GM19467 (cell line): ENCODE data around the gene PCDHGA1.

Experiments used
- ATAC-seq: cut with Tn5 transposase; IDR thresholded peaks from one replicate; pipeline ENCODE4 v1.9.1; 2021; ENCODE audit warnings: mild to moderate bottlenecking, moderate library complexity; ENCODE audit not compliant: unreplicated experiment

PCDHGA1 gene

DNA sequence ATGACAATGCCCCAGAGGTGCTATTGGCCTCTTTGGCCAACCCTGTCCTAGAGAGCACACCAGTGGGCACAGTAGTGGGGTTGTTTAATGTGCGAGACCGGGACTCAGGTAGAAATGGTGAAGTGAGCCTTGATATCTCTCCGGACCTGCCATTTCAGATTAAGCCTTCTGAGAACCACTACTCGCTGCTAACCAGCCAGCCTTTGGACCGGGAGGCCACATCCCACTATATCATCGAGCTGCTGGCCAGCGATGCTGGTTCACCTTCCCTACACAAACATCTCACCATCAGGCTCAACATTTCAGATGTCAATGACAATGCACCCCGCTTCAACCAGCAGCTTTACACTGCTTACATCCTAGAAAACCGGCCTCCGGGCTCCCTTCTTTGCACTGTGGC is 160.0 kb downstream of the PCDHGA1 start:
- ATAC-seq, result no peak

DNA sequence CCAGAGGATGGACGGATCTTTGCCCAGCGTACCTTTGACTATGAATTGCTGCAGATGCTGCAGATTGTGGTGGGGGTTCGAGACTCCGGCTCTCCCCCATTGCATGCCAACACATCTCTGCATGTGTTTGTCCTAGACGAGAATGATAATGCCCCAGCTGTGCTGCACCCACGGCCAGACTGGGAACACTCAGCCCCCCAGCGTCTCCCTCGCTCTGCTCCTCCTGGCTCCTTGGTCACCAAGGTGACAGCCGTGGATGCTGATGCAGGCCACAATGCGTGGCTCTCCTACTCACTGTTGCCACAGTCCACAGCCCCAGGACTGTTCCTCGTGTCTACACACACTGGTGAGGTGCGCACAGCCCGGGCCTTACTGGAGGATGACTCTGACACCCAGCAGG is 160.5 kb downstream of the PCDHGA1 start:
- no peak for ATAC-seq

DNA sequence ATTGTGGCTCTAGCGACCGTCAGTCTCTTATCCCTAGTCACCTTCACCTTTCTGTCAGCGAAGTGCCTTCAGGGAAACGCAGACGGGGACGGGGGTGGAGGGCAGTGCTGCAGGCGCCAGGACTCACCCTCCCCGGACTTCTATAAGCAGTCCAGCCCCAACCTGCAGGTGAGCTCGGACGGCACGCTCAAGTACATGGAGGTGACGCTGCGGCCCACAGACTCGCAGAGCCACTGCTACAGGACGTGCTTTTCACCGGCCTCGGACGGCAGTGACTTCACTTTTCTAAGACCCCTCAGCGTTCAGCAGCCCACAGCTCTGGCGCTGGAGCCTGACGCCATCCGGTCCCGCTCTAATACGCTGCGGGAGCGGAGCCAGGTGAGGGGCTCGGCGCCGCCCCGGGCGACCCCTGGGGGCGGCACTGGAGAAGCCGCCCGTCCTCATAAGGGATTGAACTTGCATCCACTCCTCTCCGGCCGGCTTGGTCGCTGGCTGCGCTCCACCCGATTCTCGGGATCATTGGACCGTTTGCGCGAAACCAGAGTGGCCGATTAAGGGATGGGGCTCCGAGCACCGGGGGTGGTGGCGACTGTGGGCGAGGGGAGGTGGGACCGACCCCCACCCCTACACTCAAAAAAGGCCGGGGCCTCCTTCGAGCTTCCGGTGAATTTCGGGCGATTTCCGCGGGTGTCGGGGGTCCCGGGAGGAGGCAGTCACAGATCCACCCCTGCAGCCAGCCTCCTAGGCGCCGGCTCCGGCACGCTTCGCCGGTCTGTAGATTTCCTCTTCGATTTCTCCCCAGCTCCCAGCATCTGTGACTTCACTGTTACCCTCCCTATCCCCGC is 161.2 kb downstream of the PCDHGA1 start:
- no peak for ATAC-seq

DNA sequence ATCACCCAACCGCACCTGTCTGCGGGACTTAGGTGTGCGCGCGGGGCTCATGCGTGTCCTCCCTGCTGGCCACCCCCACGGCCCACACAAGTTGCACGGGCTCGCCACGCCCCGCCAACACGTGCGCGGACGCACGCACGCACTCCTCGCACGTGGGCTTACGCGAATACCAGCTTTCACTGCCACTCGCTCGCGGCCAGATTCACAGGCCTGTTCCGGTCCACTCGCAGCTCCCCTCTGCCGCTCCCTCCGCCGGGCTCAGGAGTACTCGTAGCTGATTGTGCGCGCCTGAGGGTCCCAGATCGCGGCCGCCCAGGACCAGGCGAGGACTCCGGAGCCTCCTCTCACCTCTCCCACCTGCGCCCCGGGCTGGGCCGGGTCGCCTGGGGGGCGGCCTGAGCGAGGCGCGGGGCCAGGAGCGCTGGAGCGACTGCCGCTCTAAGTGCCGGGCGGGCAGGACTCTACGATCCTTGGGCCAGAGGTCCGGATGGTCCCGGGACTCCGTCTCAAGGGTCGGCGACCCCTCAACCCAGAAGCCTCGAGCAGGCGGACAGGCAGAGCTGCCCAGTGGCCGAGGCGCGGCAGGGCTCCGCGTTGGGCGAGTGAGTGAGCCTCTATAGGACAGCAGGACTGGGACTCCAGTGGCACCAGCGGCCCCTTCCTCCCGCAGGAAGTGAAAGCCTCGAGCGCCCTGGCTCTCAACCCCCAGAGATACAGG is 162.0 kb downstream of the PCDHGA1 start:
- ATAC-seq, result no peak

DNA sequence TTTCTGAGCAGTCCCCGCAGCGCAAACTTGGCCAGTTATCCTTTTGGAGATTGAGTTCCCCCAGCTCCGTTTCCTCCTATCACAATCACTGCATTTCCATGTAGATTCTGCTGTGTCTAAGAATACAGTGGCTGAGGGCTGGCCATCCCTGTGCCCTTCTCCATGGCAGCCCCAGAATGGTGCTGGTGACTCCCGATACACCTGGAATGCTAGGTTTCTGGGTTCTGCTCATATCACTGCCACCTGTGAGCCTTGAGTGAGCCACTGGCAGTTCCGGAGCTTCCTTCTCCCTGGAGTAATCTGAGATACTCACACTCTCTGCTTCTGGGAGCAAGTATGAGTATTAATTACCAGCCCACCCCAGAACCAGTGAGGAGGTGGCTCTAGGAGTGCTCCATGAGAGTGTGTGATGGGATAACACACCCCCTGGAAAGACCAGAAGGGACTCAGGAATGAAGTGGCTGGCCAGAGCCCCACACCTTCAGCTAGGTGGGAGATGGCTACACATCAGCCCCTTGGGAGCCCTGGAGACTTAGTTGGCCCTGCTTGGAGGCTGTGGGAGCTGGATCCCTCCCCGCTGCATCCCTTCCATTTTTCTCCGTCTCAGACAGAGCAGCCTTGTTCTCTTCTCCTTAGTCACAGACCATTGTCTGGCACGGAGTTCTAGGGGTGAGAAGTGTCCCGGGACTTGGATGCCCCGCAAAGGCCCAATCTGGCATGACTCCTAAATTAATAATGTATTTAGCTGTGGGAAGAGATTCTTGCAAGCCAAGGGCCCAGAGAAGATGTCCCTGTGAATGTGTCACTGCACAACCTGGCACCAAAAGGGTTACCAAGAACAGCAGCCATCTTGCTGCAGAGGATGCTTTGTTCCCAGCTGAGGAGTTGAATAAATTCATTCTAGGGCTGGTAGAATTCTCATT is 163.4 kb downstream of the PCDHGA1 start:
- no peak for ATAC-seq

DNA sequence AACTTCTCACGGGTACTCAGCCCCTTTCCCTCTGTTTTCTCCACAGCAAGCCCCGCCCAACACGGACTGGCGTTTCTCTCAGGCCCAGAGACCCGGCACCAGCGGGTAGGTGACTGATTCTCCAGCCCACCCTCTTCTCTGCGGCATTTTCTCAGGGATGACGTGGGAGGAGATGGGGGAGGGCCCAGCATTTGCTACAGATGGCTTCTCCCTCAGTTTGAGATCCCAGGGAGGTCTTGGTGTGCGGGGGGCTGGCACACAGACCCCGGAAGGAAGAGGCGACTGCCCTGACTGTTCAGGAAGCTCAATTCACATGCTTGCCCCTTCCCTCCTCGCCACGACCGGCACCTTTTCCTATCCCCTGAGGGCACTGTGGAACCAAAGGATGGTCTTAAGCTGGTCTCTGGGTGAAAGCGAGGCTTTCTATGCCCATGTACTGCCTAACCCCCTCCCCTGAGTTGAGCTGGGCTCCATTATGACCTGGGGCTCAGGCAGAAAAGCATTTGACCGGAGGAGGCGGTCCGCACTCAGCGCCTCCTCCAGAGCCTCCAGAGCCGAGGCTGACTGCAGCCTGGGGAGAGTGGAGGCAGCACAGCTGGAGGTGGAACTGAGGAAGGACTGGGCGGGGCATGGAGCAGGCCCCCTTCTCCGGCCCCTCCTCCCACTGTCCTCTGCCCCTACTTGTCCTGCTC is 164.6 kb downstream of the PCDHGA1 start:
- ATAC-seq, result no peak

DNA sequence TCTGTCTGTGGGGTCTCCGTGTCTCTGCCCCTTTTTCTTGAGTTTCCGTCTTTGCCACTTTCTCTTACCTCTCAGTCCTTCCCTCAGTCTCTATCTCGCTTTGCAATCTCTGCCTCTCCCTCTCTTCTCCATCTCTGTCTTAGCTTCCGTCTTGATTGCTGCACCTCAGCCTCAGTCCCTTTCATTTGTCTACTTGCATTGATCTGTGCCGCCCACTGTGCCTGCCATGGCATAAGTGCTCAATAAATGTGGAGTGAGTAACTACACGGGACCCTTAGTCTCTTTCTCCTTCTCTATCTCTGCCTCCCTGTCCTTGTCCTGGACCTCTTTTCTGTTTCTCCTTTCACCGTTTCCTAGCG is 165.1 kb downstream of the PCDHGA1 start:
- no peak for ATAC-seq

DNA sequence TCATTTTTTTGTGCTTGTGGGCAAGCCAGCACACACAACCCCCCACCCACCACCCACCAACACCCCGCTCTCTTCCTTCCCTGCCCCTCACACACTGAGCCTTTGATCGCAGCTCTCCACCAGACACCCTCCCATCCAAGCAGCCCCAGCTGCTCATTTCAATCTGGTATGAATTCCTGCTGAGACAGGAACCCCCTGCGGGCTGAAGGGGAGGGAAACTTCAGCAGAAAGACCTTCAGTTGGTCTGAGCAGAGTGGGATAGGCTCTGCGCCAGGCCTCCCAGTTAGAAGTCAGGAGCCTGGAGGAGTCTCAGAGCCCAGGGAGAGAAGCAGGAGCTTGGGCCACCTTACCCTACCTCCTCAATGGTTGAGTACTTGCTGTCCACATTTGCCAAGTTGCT is 165.7 kb downstream of the PCDHGA1 start:
- no peak for ATAC-seq

DNA sequence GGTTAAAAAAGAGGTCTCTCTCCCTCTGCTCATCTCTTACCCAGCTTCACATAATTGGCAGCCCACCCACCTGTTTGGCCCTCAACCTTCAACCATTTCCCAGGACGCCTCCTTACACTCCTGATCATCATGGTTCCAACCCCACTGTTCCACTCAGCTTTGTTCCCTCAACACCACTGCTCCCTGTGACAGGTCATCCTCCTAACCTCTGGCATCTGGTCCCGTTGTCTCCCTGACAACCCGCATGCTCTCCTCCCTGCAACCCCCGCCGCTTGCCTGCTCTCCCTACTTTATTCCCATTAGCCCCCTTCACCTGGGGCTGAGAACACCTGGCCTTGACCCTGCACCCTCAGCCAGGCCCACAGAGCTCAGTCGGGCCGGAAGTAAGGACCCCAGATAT is 171.4 kb downstream of the PCDHGA1 start:
- ATAC-seq, result no peak

DNA sequence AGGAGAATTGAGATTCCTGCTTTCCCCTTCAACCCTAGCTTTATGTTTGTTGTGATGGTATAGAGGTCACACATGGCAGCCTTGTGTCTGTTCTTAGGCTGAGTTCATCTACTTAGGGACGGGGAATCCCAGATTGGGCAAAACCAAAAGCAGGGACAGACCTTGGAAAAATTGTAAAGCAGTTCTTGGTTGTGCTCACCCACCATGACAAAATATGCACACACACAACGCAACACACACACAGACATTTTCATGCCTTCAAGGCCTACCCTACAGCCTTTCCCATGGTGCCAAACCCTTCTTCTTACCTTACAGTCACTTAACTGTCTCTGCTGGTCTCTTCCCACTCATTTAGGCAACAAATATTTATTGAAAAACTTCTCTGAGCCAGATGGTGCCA is 173.4 kb downstream of the PCDHGA1 start:
- no peak for ATAC-seq

DNA sequence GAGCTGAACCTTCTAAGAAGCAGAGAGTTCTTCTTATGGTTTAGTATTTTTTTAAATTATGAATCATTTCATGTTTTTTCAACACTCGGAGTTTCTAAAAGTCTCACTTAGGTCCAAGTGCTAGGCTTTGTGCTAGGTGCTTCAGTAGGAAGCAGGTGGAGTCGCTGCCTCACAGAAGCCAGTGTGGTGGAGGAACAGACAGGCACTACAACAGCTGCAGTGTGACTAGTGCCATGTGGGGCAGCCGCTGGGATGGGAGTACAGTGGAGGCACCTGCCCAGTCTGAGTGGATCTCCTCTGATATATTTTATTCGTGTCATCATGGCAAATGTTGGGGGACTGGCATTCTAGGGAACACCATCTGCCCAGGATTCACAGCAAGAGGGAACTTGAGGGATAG is 173.9 kb downstream of the PCDHGA1 start:
- no peak for ATAC-seq

DNA sequence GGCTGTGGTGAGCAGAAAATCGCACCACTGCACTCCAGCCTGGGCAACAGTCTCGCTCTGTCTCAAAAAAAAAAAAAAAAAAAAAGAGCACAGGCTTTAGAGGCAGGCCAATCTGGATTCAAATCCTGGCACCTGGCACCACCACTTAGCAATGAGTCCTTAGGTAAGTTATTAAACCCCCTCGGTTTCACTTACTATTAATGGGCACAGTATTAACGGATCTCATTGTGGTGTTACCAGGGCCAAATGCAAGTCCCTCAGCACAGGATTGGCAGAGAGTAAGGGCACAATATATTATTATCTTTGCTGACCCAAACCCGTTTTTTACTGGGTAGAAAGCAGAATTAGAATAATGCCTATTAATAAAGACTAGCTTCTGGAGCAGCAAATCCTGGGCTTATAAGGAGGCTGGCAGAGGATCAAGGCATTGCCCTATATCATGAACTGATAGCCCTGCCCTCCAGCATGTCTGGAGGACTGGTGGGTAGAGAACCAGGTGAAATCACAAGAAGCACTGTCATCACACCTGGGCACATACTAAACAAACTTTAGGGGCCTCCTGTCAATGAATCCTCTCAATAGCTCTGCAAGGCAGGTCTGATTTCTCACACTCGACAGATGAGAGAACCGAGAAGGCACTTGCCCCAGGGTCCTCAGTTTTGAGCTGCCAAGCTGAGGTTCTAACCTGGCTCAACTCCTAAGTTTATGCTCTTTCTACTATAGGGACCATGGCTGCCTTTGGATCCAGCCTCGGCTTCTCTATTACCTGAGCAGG is 176.3 kb downstream of the PCDHGA1 start:
- ATAC-seq, result no peak

DNA sequence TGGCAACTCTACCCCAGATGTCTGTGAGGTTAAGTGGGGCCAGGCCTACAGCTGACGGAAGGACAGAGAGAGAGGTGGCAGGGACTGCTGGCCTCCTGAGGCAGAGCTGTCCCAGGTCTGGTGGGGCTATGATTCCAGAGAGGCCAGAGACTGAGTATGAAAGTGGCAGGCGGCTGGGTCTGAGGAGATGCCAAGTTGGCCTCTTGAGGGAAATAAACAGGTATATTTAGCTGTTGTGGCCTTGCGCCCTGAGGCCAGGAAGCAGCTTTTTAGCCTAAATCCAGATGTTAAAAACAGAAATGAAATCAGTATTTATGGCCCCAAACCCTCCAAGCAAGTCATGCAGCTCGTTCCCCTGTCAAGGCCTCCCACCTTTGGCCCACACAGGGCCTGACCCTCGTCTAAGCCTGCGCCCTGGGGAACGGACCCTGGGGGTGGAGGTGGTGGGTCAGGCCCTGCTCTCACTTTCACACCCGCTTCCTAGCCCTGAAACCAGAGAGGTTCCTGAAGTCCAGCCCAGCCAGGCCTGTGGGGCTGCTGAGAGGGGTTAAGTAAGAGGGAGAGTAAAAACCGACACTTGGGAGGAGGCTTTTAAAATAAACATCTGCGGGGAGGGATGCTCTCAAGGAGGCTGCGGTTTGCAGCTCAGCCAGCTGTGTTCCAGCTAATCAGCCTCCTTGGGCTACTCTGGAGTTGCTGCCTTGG is 177.2 kb downstream of the PCDHGA1 start:
- ATAC-seq, result peak; percentile 30

DNA sequence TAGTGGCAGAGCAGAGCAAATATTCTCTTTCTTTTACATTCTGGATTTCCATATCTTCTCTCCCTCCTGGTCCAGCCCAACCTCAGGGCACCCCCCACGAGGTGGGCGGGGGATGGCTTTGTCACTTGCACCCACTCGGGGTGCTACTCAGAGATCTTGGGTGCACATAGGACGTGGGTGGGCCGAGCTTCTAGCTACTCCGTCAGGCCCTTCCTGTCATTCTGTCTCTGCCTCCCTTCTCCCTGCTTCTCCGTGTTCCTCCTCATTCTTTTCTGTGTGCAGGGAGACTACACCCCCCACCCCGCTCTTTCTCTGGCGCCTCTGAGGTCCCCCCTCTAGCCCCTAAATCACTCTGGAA is 178.1 kb downstream of the PCDHGA1 start:
- ATAC-seq, result no peak

DNA sequence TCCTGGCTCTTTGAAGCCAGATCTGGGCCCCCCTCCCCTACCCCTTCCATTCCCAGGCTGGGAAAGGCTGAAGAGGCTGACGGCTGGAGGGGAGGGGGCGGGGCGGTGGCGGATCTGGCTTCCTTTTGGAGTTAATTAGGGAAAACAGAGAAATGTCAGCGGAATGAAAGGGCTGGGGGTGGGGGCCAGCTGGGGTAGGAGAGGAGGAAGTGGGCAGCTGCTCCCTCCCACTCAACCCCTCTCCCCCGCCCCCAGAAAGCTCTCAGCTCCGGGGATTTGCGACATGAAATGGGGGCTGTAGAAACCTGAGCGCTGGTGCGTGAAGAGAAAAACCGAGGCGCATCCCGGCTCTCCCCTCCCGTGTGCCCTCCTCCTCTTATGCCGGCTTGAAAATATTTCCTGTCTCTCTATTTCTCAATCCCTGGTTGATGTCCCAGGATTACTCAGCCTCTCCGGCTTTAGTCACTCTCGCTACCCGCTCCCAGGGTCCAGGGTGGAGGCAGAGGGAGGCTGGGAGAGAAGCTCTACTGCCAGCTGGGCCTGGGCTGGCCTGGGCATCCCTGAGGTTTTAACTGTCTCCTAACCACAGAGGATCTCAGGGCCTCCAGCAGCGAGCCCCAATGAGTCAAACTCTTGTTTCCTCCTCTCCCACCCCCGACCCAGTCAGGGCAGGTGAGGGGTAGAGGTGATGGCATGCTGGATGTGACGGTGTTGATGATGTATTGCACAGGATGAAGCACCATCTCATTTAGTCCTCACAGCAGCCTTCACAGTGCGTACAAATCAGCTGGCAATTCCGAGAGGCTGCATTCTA is 178.7 kb downstream of the PCDHGA1 start:
- ATAC-seq, result no peak

DNA sequence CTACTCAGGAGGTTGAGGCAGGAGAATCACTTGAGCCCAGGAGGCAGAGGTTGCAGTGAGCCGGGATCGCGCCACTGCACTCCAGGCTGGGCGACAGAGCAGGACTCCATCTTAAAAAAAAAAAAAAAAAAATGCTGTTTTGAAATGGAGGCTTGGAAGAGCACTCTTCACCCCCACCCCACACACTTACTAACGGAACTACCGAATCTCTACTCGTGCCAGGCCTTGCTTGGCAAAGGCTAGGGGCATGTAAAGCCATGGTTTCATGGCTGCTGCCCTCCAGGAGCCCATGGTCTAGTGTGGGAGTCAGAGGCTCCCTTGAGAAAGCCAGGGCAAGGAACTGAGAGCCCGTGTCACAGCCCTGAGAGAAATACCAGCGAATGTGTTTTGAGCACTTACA is 179.8 kb downstream of the PCDHGA1 start:
- ATAC-seq, result no peak

DNA sequence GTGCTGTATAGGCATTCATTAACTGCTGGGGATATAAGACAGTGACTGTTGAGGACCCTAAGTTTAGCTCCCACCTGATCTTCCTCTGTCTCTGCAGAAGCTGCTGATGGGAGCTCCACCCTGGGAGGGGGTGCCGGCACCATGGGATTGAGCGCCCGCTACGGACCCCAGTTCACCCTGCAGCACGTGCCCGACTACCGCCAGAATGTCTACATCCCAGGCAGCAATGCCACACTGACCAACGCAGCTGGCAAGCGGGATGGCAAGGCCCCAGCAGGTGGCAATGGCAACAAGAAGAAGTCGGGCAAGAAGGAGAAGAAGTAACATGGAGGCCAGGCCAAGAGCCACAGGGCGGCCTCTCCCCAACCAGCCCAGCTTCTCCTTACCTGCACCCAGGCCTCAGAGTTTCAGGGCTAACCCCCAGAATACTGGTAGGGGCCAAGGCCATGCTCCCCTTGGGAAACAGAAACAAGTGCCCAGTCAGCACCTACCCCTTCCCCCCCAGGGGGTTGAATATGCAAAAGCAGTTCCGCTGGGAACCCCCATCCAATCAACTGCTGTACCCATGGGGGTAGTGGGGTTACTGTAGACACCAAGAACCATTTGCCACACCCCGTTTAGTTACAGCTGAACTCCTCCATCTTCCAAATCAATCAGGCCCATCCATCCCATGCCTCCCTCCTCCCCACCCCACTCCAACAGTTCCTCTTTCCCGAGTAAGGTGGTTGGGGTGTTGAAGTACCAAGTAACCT is 180.7 kb downstream of the PCDHGA1 start:
- ATAC-seq, result no peak

DNA sequence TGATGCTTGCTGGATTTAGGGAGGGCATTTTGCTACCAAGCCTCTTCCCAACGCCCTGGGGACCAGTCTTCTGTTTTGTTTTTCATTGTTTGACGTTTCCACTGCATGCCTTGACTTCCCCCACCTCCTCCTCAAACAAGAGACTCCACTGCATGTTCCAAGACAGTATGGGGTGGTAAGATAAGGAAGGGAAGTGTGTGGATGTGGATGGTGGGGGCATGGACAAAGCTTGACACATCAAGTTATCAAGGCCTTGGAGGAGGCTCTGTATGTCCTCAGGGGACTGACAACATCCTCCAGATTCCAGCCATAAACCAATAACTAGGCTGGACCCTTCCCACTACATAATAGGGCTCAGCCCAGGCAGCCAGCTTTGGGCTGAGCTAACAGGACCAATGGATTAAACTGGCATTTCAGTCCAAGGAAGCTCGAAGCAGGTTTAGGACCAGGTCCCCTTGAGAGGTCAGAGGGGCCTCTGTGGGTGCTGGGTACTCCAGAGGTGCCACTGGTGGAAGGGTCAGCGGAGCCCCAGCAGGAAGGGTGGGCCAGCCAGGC is 181.5 kb downstream of the PCDHGA1 start:
- ATAC-seq, result no peak
